GM12878 (cell line): ENCODE data around the gene SUFU. TPM values are rescaled to one million over a fixed set of nuclear protein-coding genes. Genes with fewer than 3 reads are reported as not detected.

Experiments
- ATAC-seq: fragments of 200-7000 bp; cut with Tn5 transposase; 3 replicates; pipeline ENCODE4 v1.9.1; 2020; ENCODE audit warnings: mild to moderate bottlenecking, moderate library complexity
- BruUV-seq: library from RNA; stranded (reverse); fragments of 400-500 nt; replicated peaks from 2 replicates; lab custom pipeline; 2021; lab: Mats Ljungman, UMichigan
- CTCF ChIA-PET: fragments of 300-600 bp; sonication (Branson Sonifier 250); formaldehyde crosslinking; extraction: SDS; loops from one replicate; lab custom pipeline; 2021; ENCODE audit warnings: inconsistent platforms; lab: Yijun Ruan, JAX
- POLR2A ChIA-PET: fragments of 350-600 bp; formaldehyde crosslinking; extraction: SDS; loops from one replicate; lab custom pipeline; 2021; ENCODE audit warnings: inconsistent platforms; lab: Charles Lee
- RAD21 ChIA-PET: fragments of 300-600 bp; sonication (Branson Sonifier 250); formaldehyde crosslinking; loops from one replicate; lab custom pipeline; 2023; ENCODE audit warnings: antibody characterized with exemption; ENCODE audit not compliant: unreplicated experiment; lab: Charles Lee
- SMC1A ChIA-PET: fragments of 300-600 bp; sonication (Branson Sonifier 250); formaldehyde crosslinking; loops from one replicate; lab custom pipeline; 2023; ENCODE audit not compliant: unreplicated experiment, uncharacterized antibody; lab: Charles Lee
- DNase-seq: peaks from one replicate; pipeline ENCODE4 v3.0.0-alpha.2; 2011; ENCODE audit warnings: low read depth, low spot score
- FAIRE-seq: peaks from 3 replicates; lab custom pipeline; 2011; peaks lifted over from hg19 to GRCh38; lab: Jason Lieb, UNC
- H2AFZ ChIP-seq: 2 replicates; pipeline ENCODE4 v1.6.0; 2011; ENCODE audit warnings: low read depth, low read length, control low read depth; ENCODE audit not compliant: control insufficient read depth
- H3K27ac ChIP-seq: 2 replicates; pipeline ENCODE4 v1.5.1; 2011; ENCODE audit warnings: control low read depth; ENCODE audit not compliant: control insufficient read depth, insufficient read depth
- H3K27me3 ChIP-seq, 2 experiments: replicated peaks in 1 of 2; 2 replicates each; pipeline versions ENCODE4 v1.6.0 to v1.6.1; 2011; ENCODE audit warnings: low read length in 1 of 2; ENCODE audit not compliant: control insufficient read depth in 2 of 2, insufficient read depth in 2 of 2
- H3K36me3 ChIP-seq, 2 experiments: 2 replicates each; pipeline ENCODE4 v1.5.1; 2011; ENCODE audit warnings: low read length in 1 of 2; ENCODE audit not compliant: control insufficient read depth in 2 of 2, insufficient read depth in 2 of 2
- H3K4me1 ChIP-seq: 2 replicates; pipeline ENCODE4 v1.6.1; 2011; ENCODE audit warnings: mild to moderate bottlenecking, low read length, moderate library complexity, mixed read lengths; ENCODE audit not compliant: control insufficient read depth, insufficient read depth
- H3K4me2 ChIP-seq: 2 replicates; pipeline ENCODE4 v1.6.0; 2011; ENCODE audit warnings: control low read depth; ENCODE audit not compliant: control insufficient read depth, insufficient read depth
- H3K4me3 ChIP-seq: fragments of 200-600 bp; sonication (generic); 2 replicates; pipeline ENCODE4 v1.5.1; 2016
- H3K79me2 ChIP-seq: 2 replicates; pipeline ENCODE4 v1.6.0; 2011; ENCODE audit warnings: low read length; ENCODE audit not compliant: control insufficient read depth, insufficient read depth
- H3K9ac ChIP-seq: 2 replicates; pipeline ENCODE4 v1.8.0; 2011; ENCODE audit warnings: low read length, control low read depth, mixed read lengths; ENCODE audit not compliant: control insufficient read depth, insufficient read depth
- H3K9me3 ChIP-seq: replicated peaks from 3 replicates; pipeline ENCODE4 v1.5.1; 2011; ENCODE audit warnings: mild to moderate bottlenecking, low read length; ENCODE audit not compliant: control insufficient read depth, insufficient read depth
- H4K20me1 ChIP-seq: 2 replicates; pipeline ENCODE4 v1.6.0; 2011; ENCODE audit not compliant: control insufficient read depth, insufficient read depth
- ATF7 ChIP-seq: fragments of 450-650 bp; IDR thresholded peaks from 2 replicates; pipeline ENCODE4 v1.6.1; 2016; ENCODE audit warnings: low read depth, mild to moderate bottlenecking
- ETV6 ChIP-seq, 2 experiments: fragments of 450-650 bp in 1 of 2; IDR thresholded peaks in 1 of 2; conservative IDR thresholded peaks in 1 of 2; 2 replicates each; pipeline ENCODE4 v1.6.1; 2014; ENCODE audit warnings: antibody characterized with exemption in 1 of 2, borderline replicate concordance in 1 of 2, low read depth in 1 of 2, mild to moderate bottlenecking in 1 of 2, moderate library complexity in 1 of 2
- EZH2 ChIP-seq: IDR thresholded peaks from 2 replicates; pipeline ENCODE4 v1.6.1; 2012; ENCODE audit warnings: low read depth, mild to moderate bottlenecking, control low read depth, inconsistent platforms, low read length, borderline replicate concordance; ENCODE audit not compliant: control insufficient read depth
- GATAD2B ChIP-seq: fragments of 450-650 bp; conservative IDR thresholded peaks from 2 replicates; pipeline ENCODE4 v1.6.1; 2017; ENCODE audit warnings: low read depth, mild to moderate bottlenecking, moderate library complexity
- IKZF1 ChIP-seq: fragments of 450-650 bp; conservative IDR thresholded peaks from 2 replicates; pipeline ENCODE4 v1.6.1; 2017; ENCODE audit warnings: antibody characterized with exemption, mild to moderate bottlenecking
- JUND ChIP-seq: IDR thresholded peaks from 2 replicates; pipeline ENCODE4 v1.6.1; 2012; ENCODE audit warnings: low read depth, mild to moderate bottlenecking, low read length, improper control_type of control experiment, moderate library complexity
- SUZ12 ChIP-seq: fragments of 200-600 bp; sonication (generic); IDR thresholded peaks from one replicate; pipeline ENCODE4 v1.6.1; 2018; ENCODE audit warnings: antibody characterized with exemption, mild to moderate bottlenecking; ENCODE audit not compliant: unreplicated experiment
- TARDBP ChIP-seq: IDR thresholded peaks from 2 replicates; pipeline ENCODE4 v1.6.1; 2016; ENCODE audit warnings: borderline replicate concordance
- ZNF207 ChIP-seq: fragments of 450-650 bp; IDR thresholded peaks from 2 replicates; pipeline ENCODE4 v1.6.1; 2014; ENCODE audit warnings: antibody characterized with exemption, mild to moderate bottlenecking, borderline replicate concordance
- ZNF384 ChIP-seq: IDR thresholded peaks from 2 replicates; pipeline ENCODE4 v1.6.1; 2012; ENCODE audit warnings: low read depth, mild to moderate bottlenecking, low read length, improper control_type of control experiment, borderline replicate concordance
- WGBS: methylation state at CpG from one replicate; pipeline ENCODE4 v1.1.6; 2016; ENCODE audit warnings: low lambda C conversion rate; ENCODE audit not compliant: insufficient replicate concordance, insufficient coverage; ENCODE audit errors: missing lambda C conversion rate; 5-methylcytosine and 5-hydroxymethylcytosine counted together
- in situ Hi-C: fragments of 300-500 bp; cut with MboI; formaldehyde crosslinking; loops from 9 replicates; pipeline ENCODE4 v1.14.3; 2018; ENCODE audit warnings: mixed read lengths
- intact Hi-C: fragments of 100-400 bp; cut with micrococcal nuclease; formaldehyde crosslinking; loops from one replicate; pipeline ENCODE4 v1.14.2; 2022; ENCODE audit not compliant: unreplicated experiment
- polyA plus RNA-seq, 11 experiments: library from polyadenylated mRNA; depleted of rRNA in 4 of 11; unstranded in 6 of 11; stranded (reverse) in 5 of 11; fragments of >200 nt; fragmentation: Nextera tagmentation in 4 of 11; fragmentation: Illumina TruSeq in 1 of 11; extraction: Ambion mirVana in 4 of 11; extraction: Trizol in 1 of 11; gene quantifications; 1 replicate in 1 of 11; 2 replicates in 10 of 11; pipeline versions ENCODE4 v1.2.1 to v1.2.3, GENCODE V29; 2011 to 2016; ENCODE audit warnings: inconsistent platforms in 2 of 11, missing spikeins in 2 of 11, low read depth in 1 of 11
- total RNA-seq, 4 experiments: library from RNA; depleted of rRNA in 3 of 4; stranded (reverse); fragments of >200 nt in 3 of 4; fragmentation: Illumina TruSeq in 1 of 4; extraction: Trizol in 1 of 4; gene quantifications; 2 replicates each; pipeline versions ENCODE4 v1.2.1 to v1.2.3, GENCODE V29; 2013 to 2021
- TF ChIP-seq, protein P1 (sequence below): fragments of 450-650 bp; IDR thresholded peaks from 2 replicates; pipeline ENCODE4 v1.6.1; 2018; ENCODE audit warnings: borderline replicate concordance, mild to moderate bottlenecking; ENCODE audit not compliant: partially characterized antibody
- TF ChIP-seq, protein P2 (sequence below): fragments of 450-650 bp; IDR thresholded peaks from 2 replicates; pipeline ENCODE4 v1.6.1; 2016; ENCODE audit warnings: mild to moderate bottlenecking

Gene SUFU
- total and polyA plus RNA-seq, 10 of the 15 experiments (the other 5 are each of a cell fraction or from before 2014, with no cell fraction given): 0.68 to 7.7 (median 2.4) TPM

DNA sequence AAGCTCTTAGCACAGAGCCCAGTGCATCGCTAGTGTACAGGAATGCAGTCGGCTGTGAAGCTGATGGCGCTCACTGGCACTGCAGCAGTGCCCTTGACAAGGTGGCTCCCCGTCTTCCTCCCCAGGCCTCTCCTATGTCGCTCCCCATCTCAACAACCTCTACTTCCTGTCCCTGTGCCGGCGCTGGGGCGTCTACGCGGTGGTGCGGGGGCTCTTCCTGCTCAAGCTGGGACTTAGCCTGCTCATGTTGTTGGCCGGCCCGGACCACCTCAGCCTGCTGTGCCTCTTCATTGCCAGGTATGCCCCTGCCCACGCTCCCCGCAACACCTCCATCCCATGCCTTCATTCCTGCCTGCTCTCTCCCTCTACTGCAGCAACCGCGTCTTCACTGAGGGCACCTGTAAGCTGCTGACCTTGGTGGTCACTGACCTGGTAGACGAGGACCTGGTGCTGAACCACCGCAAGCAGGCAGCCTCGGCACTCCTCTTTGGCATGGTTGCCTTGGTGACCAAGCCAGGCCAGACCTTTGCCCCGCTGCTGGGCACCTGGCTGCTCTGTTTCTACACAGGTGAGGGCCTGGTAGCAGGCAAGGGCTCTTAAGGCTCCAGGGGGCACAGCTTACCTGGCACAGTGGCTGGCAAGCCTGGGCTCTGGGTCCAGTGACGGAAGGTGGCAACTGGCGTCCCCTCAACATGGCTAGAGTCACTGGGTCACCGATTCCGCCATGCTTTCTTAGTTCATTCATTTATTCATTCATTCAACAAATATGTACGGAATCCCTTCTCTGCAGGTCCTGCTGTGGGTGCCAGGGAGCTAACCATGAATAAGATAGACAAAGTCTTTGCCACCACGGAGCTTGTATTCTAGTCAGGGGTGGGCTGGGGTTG is 30.1 kb upstream of the SUFU start:
- Histone ChIP-seq H3K36me3 (peaks cover 0 to 9% of the 10 kb centered on the region in 2 experiments), H3K9ac (no peak overlapping the region), H3K4me2 (no peak overlapping the region), H3K4me1 (no peaks in the 10 kb centered on the region), H4K20me1 (no peaks in the 10 kb centered on the region), H3K4me3 (no peak overlapping the region), H3K27me3 (no peaks in the 10 kb centered on the region), H3K27ac (no peak overlapping the region), H3K79me2 (no peaks in the 10 kb centered on the region), H3K9me3 (no peaks in the 10 kb centered on the region), H2AFZ (no peak overlapping the region)
- BruUV-seq: no TSS peak
- intact Hi-C loops: no loop called here
- DNase-seq: no peak
- RAD21 ChIA-PET: interaction anchor here (0.6 to 1.1 kb wide), 2 partner anchors 66 to 127 kb away, joined by 3 to 4 read pairs; no protein-coding TSS in a partner anchor
- TF ChIP-seq ATF7 (no peak), ZNF384 (no peak), ETV6 (conservative IDR thresholded peaks at IDR 0.05 in 1 of 2, IDR thresholded peaks at IDR 0.05 in 1 of 2; ENCODE audit: borderline replicate concordance in 1 of 2, low read depth in 1 of 2) (no peak), EZH2 (no peak), GATAD2B (no peak), ZNF207 (no peak), SUZ12 (no peak), JUND (no peak), TARDBP (no peak), IKZF1 (no peak)
- TF ChIP-seq, protein P1, sequence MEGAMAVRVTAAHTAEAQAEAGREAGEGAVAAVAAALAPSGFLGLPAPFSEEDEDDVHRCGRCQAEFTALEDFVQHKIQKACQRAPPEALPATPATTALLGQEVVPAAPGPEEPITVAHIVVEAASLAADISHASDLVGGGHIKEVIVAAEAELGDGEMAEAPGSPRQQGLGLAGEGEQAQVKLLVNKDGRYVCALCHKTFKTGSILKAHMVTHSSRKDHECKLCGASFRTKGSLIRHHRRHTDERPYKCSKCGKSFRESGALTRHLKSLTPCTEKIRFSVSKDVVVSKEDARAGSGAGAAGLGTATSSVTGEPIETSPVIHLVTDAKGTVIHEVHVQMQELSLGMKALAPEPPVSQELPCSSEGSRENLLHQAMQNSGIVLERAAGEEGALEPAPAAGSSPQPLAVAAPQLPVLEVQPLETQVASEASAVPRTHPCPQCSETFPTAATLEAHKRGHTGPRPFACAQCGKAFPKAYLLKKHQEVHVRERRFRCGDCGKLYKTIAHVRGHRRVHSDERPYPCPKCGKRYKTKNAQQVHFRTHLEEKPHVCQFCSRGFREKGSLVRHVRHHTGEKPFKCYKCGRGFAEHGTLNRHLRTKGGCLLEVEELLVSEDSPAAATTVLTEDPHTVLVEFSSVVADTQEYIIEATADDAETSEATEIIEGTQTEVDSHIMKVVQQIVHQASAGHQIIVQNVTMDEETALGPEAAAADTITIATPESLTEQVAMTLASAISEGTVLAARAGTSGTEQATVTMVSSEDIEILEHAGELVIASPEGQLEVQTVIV: no peak
- TF ChIP-seq, protein P2, sequence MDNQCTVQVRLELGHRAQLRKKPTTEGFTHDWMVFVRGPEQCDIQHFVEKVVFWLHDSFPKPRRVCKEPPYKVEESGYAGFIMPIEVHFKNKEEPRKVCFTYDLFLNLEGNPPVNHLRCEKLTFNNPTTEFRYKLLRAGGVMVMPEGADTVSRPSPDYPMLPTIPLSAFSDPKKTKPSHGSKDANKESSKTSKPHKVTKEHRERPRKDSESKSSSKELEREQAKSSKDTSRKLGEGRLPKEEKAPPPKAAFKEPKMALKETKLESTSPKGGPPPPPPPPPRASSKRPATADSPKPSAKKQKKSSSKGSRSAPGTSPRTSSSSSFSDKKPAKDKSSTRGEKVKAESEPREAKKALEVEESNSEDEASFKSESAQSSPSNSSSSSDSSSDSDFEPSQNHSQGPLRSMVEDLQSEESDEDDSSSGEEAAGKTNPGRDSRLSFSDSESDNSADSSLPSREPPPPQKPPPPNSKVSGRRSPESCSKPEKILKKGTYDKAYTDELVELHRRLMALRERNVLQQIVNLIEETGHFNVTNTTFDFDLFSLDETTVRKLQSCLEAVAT: no peak
- in situ Hi-C loops: no loop called here
- 87% methylated on average over 27 of the region's 27 CpGs for WGBS
- CTCF ChIA-PET: interaction anchor here (0.6 to 1.1 kb wide), 6 partner anchors 30 to 244 kb away, joined by 3 to 4 read pairs (median 3); partner anchors contain the start of gene SUFU
- no peak for FAIRE-seq
- SMC1A ChIA-PET: interaction anchor here (0.7 to 1.2 kb wide), 2 partner anchors 10 to 16 kb away, joined by 3 to 4 read pairs; no protein-coding TSS in a partner anchor
- ATAC-seq: no peak
- POLR2A ChIA-PET: interaction anchor here (0.6 to 1.3 kb wide), 3 partner anchors 14 to 170 kb away, joined by 3 read pairs; partner anchors contain the start of gene C10orf95
